Endodermal cell (in vitro differentiated cells): ENCODE data around the gene PRR5L. TPM values are rescaled to one million over a fixed set of nuclear protein-coding genes. Genes with fewer than 3 reads are reported as not detected.

Experiments
- DNase-seq: peaks from one replicate; pipeline ENCODE4 v3.0.0-alpha.2; 2017
- H3K27ac ChIP-seq: 2 replicates; pipeline ENCODE4 v1.5.1; 2013; ENCODE audit warnings: mild to moderate bottlenecking, low read depth, low read length, moderate library complexity
- H3K27me3 ChIP-seq: 2 replicates; pipeline ENCODE4 v1.6.1; 2013; ENCODE audit warnings: mild to moderate bottlenecking, low read length, moderate library complexity; ENCODE audit not compliant: insufficient read depth, control insufficient read depth, poor library complexity, severe bottlenecking
- H3K36me3 ChIP-seq: 2 replicates; pipeline ENCODE4 v1.7.0; 2013; ENCODE audit warnings: mild to moderate bottlenecking, low read length, moderate library complexity; ENCODE audit not compliant: control insufficient read depth, insufficient read depth
- H3K4me1 ChIP-seq: one replicate; pipeline ENCODE4 v1.7.0; 2013; ENCODE audit warnings: low read length; ENCODE audit not compliant: control insufficient read depth, insufficient read depth
- H3K4me3 ChIP-seq: 2 replicates; pipeline ENCODE4 v1.5.1; 2013; ENCODE audit warnings: mild to moderate bottlenecking, low read length, moderate library complexity
- H3K9ac ChIP-seq: 2 replicates; pipeline ENCODE4 v1.6.1; 2013; ENCODE audit warnings: mild to moderate bottlenecking, low read length, moderate library complexity; ENCODE audit not compliant: poor library complexity, severe bottlenecking; ENCODE audit errors: extremely low read depth
- H3K9me3 ChIP-seq: 2 replicates; pipeline ENCODE4 v1.6.1; 2013; ENCODE audit warnings: mild to moderate bottlenecking, low read length, moderate library complexity; ENCODE audit not compliant: control insufficient read depth
- H3K27ac Mint-ChIP-seq: 2 replicates; pipeline ENCODE4 v1.8.0; 2020; ENCODE audit warnings: mixed read lengths
- H3K27me3 Mint-ChIP-seq: 2 replicates; pipeline ENCODE4 v1.8.0; 2021; ENCODE audit warnings: mild to moderate bottlenecking, mixed read lengths; ENCODE audit not compliant: insufficient read depth
- H3K36me3 Mint-ChIP-seq: 2 replicates; pipeline ENCODE4 v1.8.0; 2020; ENCODE audit warnings: low read depth, mixed read lengths
- H3K4me1 Mint-ChIP-seq: 2 replicates; pipeline ENCODE4 v1.8.0; 2020; ENCODE audit warnings: mixed read lengths
- H3K4me3 Mint-ChIP-seq: 2 replicates; pipeline ENCODE4 v1.8.0; 2020; ENCODE audit warnings: mild to moderate bottlenecking, moderate library complexity, mixed read lengths
- H3K9me3 Mint-ChIP-seq: 2 replicates; pipeline ENCODE4 v1.8.0; 2020; ENCODE audit warnings: mild to moderate bottlenecking, mixed read lengths
- WGBS, 2 experiments: methylation state at CpG; one replicate each; pipeline versions ENCODE4 v1.1.5 to v1.1.7; 2013; ENCODE audit warnings: missing lambda C conversion rate in 2 of 2, mixed read lengths in 1 of 2; ENCODE audit not compliant: insufficient coverage in 1 of 2, insufficient read length in 1 of 2; 5-methylcytosine and 5-hydroxymethylcytosine counted together
- total RNA-seq, 2 donors: library from RNA; stranded (reverse); fragmentation: NEBNext Ultra II Directional in 1 of 2; extraction: Animal tissue kit (Norgen Biotek cat#: 25700) in 1 of 2; gene quantifications; 2 replicates in 1 of 2; 3 replicates in 1 of 2; pipeline ENCODE4 v1.2.1, GENCODE V29; 2021
- TF ChIP-seq, protein P1 (sequence below): fragments of 200-600 bp; sonication (generic); conservative IDR thresholded peaks from 2 replicates; pipeline ENCODE4 v1.5.0; 2021; ENCODE audit warnings: antibody characterized with exemption, mild to moderate bottlenecking

The PRR5L gene
- total RNA-seq, 2 donors from 2014 or later: 5.3 to 7.2 TPM

DNA sequence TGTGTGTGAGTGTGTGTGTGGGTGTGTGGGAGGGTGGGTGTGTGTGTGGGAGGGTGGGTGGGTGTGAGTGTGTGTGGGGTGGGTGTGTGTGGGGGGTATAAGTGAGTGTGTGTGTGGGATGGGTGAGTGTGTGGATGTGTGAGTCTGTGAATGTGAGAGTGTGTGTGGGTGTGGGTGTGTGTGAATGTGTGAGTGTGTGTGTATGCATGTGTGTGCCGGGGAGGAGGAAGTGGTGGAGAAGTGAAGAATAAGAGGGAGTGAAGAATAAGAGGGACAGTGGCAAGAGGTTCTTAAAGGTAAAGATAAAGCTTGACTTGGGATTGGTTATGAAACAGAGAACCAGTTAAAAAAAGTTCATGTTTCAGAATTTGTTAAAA is 54.0 kb downstream of the PRR5L start:
- Mint-ChIP-seq H3K4me3 (no peak overlapping the region), H3K4me1 (peaks cover 18% of the 10 kb centered on the region)

DNA sequence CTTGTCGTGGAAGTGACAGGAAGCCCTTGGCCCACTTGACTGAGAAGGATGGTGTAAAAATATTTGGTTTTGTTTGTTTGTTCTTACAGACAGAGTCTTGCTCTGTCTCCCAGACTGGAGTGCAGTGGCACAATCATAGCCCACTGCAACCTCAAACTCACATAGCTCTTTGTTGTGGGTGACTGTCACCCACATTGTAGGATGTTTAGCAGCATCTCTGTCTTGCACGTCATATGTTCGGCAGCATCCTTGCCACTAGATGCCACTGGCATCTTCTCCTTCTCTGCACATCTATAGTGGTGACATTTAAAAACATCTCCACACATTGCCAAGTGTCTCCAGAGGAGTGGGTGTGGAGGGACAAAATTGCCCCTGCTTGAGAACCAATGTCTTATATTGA is 56.8 kb downstream of the PRR5L start:
- 82 to 95% methylated on average over 2 to 3 of the region's 3 CpGs for WGBS, 2 experiments

More for the DNA sequence above, 54.0 kb downstream of the PRR5L start:
- peaks cover 39% of the 10 kb centered on the region for H3K27me3 Mint-ChIP-seq
- Histone ChIP-seq H3K27ac (no peak overlapping the region), H3K9ac (no peak overlapping the region), H3K4me3 (no peak overlapping the region), H3K4me1 (peaks cover 5% of the 10 kb centered on the region), H3K36me3 (no peaks in the 10 kb centered on the region), H3K27me3 (peaks cover 27% of the 10 kb centered on the region), H3K9me3 (no peaks in the 10 kb centered on the region)
- no peak for DNase-seq
- 94 to 100% methylated on average over 1 of the region's 1 CpG for WGBS, 2 experiments
- no peak overlapping the region for H3K27ac Mint-ChIP-seq
- no peaks in the 10 kb centered on the region for H3K9me3 Mint-ChIP-seq
- no peaks in the 10 kb centered on the region for H3K36me3 Mint-ChIP-seq
- TF ChIP-seq, protein P1, sequence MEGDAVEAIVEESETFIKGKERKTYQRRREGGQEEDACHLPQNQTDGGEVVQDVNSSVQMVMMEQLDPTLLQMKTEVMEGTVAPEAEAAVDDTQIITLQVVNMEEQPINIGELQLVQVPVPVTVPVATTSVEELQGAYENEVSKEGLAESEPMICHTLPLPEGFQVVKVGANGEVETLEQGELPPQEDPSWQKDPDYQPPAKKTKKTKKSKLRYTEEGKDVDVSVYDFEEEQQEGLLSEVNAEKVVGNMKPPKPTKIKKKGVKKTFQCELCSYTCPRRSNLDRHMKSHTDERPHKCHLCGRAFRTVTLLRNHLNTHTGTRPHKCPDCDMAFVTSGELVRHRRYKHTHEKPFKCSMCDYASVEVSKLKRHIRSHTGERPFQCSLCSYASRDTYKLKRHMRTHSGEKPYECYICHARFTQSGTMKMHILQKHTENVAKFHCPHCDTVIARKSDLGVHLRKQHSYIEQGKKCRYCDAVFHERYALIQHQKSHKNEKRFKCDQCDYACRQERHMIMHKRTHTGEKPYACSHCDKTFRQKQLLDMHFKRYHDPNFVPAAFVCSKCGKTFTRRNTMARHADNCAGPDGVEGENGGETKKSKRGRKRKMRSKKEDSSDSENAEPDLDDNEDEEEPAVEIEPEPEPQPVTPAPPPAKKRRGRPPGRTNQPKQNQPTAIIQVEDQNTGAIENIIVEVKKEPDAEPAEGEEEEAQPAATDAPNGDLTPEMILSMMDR: no peak

DNA sequence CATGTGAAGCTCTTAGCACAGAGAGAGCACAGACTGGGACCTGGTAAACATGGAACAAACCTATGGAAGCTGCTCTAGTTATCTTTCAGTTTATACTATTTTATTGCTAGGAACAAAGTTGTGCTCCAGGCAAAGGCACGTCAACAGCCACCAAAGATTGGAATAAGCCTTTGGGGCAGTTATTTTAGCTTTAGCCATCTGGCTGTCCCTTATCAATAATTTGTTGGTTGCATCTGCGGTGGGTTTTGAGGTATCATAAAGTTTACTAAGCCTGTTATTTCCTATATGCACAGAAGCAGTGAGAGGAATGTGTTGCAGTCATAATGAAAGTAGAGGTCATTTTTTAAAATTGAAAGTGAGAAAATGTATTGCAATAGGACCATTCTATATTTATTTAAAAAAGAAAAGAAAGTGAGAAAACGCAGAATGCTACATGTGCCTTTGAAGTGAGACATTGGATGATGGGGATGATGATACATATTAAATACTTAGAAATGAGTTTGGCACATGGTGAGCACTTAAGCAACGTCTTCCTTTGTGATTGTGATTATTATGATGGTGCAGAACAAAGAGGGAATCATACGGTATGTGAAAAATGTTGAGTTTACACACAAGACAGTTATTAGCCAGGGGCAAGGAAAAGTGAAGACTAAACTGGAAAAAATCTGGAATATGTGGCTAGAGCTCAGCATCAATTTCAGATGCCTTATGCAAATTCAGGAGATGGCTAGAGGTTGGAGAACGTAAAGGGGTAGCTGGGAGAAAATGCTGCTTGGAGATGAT is 58.3 kb downstream of the PRR5L start:
- Mint-ChIP-seq H3K9me3 (no peaks in the 10 kb centered on the region), H3K4me1 (peaks cover 12% of the 10 kb centered on the region)
- TF ChIP-seq, protein P1: no peak

More for the DNA sequence above, 56.8 kb downstream of the PRR5L start:
- peaks cover 12% of the 10 kb centered on the region for H3K4me1 Mint-ChIP-seq
- no peaks in the 10 kb centered on the region for H3K9me3 ChIP-seq
- H3K9me3 Mint-ChIP-seq: no peaks in the 10 kb centered on the region
- no peak overlapping the region for H3K27ac Mint-ChIP-seq
- peaks cover 35% of the 10 kb centered on the region for H3K27me3 ChIP-seq
- TF ChIP-seq, protein P1: no peak
- H3K27ac ChIP-seq: no peak overlapping the region
- H3K27me3 Mint-ChIP-seq: peaks cover 49% of the 10 kb centered on the region
- no peak overlapping the region for H3K9ac ChIP-seq
- H3K36me3 Mint-ChIP-seq: no peaks in the 10 kb centered on the region
- no peak for DNase-seq
- H3K4me3 Mint-ChIP-seq: no peak overlapping the region
- no peak overlapping the region for H3K4me3 ChIP-seq
- no peaks in the 10 kb centered on the region for H3K36me3 ChIP-seq
- H3K4me1 ChIP-seq: no peaks in the 10 kb centered on the region

More for the DNA sequence above, 58.3 kb downstream of the PRR5L start:
- Histone ChIP-seq H3K4me3 (no peak overlapping the region), H3K4me1 (peaks cover 7% of the 10 kb centered on the region), H3K36me3 (no peaks in the 10 kb centered on the region), H3K27ac (no peak overlapping the region), H3K9ac (no peak overlapping the region), H3K9me3 (no peaks in the 10 kb centered on the region), H3K27me3 (peaks cover 35% of the 10 kb centered on the region)
- H3K36me3 Mint-ChIP-seq: no peaks in the 10 kb centered on the region
- no peak for DNase-seq
- H3K27ac Mint-ChIP-seq: no peak overlapping the region
- 90 to 99% methylated on average over 6 of the region's 6 CpGs for WGBS, 2 experiments
- H3K27me3 Mint-ChIP-seq: peaks cover 52% of the 10 kb centered on the region
- no peak overlapping the region for H3K4me3 Mint-ChIP-seq
